HG03460 (cell line): ENCODE measurements around the gene DGKI.

Experiments used
- ATAC-seq: cut with Tn5 transposase; IDR thresholded peaks from one replicate; pipeline ENCODE4 v1.9.1; 2021; ENCODE audit not compliant: unreplicated experiment

DGKI gene

DNA sequence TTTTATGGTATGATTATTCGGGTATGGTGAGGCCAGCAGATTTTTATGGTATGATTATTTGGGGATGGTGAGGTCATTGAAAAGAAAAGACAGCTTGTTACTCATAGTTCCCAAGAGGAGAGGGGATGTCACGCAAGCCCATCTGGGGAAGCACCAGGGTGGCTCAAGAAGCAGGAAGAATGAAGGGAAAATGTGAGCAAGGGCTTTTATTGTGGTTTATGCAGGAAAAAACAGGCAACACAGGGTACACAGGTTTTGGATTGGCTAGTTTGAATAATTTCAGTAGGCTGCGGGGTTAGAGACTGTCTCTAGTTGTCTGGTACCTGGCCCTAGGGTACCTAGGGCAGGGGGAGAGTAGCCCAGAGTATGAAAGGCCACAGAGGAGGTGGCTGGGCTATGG, 26.8 kb upstream of the DGKI start:
- peak; percentile 46 for ATAC-seq

DNA sequence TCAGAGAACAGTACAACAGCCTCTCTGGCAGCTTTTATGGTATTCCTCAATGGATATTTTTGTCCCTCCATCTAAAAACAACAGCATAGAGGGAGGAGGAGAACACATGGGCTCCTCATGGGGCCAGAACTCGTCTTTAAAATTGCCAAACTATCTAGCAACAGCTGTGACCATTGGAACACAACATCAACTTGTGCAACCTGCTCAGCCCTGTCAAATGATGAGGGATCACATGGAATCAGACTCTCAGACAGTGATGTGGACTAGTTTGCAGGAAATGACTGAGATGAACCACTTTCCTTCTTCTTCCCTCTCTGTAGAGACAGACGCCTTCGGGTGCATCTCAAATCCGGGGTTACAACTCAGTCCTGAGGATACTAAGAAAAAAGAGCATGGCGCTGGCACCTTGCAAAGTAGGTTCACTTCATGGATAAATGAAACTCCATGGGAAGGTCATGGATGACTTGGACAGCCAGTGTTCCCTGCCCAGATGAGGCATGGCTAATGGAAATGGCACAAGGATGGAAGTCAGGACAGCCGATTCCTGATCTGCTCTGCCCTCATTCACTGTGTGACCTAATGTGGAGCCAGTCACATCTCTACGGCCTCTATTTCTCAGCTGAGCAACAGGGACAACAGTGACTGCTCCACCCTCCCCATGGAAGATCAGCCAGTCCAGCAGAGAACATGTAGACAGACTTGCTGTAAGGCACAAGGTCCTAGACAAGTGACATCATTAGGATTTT, 24.6 kb upstream of the DGKI start:
- no peak for ATAC-seq

DNA sequence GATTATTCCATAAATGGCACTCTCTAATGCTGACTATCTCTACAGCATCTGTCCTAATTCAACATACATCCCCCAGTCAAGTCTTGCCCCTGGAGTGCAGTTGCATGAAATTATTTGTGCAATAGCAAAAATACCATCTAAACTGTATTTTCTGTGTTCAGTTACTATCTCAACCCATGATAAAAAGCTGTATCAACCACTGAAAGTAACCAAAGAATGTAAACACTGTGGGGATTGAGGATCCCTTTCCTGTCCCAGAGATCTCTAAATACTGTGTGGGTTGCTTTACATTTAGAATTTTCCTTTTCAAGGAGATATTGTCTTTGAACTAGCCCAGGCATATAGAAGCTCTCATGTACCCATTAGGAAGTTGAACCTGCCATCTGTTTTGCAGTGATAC, 23.9 kb upstream of the DGKI start:
- no peak for ATAC-seq

DNA sequence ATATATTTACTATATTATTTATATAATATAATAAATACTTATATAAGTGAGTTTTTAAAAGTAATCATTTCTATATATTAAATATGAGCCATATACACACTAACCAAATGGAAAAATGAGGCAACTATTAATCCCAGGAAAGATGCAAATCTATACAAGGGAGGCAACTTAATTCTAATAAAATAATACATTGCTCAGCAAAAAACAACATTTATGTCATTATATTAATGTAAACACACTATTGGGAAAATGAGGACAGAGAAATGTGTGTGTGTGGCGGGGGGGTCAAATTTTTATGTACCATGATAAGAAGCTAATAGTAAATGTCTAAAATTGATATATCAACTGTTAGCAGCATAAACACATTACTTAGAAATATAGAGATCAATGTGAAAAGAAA, 23.3 kb upstream of the DGKI start:
- ATAC-seq, result no peak

DNA sequence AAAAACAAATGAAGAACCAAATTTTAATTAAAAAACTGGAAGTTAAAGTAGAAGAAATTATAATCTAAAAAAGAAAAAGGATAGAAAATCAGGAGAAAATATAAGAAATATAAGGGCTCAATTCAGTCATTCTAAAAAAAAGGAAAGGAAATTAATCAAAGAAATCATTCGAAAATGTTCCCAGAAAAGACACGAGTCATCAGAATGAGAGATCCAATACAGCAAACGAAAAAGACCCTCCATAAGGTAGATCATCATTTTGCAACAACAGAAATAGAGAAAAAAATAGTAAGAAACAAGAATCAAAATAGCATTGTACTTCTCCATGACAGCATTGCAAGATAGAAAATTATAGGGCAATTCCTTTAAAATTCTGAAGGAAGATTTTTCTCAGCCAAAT, 22.5 kb upstream of the DGKI start:
- no peak for ATAC-seq

DNA sequence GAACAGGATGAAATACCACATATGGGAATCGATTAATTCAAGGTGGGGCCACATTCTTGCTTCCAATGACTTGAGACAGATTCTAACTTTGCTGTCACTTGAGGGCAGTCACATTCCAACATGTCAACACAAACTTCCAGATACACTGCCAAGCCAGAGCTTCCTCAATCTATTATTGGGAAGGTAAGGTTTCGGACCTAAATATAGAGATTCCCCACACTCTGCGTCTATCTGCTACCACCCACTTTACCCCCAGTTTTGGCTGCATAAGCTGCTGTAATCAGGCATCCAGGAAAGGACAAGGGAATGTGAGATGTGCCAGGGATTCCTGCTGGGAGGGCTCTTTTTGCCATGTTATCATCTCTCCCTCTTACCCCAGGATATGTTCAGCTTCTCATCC, 20.5 kb upstream of the DGKI start:
- ATAC-seq, result no peak

DNA sequence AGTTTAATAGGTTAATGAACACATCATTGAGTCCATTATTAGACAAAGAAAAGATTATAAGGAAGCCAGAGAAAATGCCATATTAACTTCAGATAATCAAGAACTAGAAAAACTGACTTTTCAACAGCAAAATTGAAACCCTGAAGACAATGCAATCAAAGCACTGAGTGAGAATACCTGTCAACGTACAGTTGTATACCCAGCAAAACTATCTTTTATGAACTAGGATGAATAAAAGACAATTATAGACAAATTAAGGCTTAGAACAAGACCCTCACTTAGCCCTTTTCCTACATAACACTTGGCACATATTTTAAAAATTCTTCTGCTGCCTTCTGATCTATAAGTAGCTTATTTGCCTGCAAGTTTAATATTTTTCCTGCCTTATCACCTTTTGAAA, 19.0 kb upstream of the DGKI start:
- no peak for ATAC-seq

DNA sequence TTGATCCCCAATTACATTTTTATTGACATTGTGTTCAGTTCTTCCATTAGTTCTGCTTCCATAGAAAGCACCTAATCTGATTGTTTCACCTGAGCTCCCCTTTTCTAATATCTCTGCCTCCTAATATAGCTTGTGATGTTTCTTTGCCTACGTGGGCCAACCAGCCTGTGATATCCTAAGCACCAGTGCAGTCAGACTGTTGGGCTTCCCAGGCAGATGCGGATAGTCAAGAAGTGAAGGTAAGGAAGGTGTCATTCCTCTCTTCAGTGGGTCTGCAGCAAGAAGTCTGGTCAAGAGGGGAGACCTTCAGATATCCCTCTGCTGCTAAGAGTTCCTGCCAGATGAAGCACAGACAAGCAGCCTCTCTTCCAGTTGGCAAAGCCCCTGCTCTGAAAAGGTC, 16.2 kb upstream of the DGKI start:
- ATAC-seq, result no peak

DNA sequence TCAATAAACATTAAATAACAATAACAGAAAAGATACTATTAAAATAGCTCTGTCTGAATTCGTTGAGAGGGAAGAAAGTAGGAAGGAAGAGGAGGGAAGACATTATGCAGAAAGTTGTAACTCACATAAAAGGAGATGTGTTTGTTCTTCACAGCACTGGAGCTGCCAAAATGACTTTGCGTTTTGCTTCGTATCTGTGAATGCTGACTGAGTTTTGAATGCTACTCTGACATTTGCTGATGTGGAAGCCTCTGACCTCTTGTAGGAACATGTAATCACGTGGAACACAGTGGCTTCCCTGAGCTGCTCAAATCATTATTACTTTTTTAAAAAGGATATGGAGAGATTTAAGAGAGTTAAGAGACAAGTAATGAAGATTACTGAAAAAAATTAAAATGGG, 15.6 kb upstream of the DGKI start:
- no peak for ATAC-seq

DNA sequence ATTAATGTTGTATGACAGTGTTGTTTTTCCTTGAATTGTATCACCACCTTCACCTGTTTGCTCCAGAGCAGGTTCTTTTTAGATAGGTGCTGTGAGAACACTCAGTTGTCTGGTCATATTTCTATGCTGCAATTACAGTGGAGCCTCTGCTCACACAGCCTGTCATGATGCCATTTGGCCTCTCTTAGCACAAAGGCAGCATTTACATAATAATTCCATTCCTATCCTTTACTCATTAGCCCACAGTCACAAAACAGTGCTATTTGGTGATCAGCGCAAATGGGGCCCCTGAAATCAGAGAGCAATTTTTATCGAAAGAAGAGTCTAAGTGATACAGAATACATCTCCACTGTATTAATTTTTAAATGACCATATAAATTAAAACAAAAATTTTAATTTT, 13.8 kb upstream of the DGKI start:
- no peak for ATAC-seq

DNA sequence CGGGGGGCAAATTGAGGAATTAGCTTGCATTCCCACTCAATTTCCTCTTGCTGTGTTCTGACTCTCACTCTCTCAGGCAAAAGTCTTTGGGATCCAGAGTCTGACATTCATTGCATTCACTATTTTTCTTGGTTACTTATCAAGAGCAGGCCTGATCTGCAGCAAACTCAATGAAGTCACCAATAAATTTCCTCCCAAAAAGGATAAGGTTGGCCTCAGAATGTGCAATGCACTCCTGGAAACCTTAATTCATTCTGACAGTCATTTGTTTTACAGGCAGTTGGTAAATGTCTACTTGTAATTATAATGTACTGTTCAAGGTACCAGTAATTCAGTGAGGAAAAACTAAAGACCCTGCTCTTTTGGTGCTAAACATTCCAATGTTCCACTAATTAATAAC, 6.3 kb upstream of the DGKI start:
- no peak for ATAC-seq

DNA sequence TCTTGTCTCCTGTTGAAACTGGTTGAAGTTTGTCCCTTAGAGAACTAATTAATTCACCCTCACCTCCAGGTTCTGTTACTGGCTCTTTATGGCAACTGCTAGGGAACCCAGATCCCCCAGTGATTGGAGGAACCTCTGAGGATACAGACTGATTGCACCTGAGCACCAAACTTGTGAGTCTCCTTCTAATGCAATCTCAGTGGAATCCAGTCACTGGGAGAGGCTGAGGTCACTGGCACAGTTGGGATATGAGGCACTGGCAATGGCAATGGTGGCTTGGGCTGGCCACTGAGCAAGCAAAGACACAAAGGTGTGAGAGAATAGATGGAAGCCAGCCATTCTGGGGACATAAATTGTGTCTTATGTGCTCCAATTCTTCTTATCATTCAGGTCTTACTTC, 5.3 kb upstream of the DGKI start:
- no peak for ATAC-seq

DNA sequence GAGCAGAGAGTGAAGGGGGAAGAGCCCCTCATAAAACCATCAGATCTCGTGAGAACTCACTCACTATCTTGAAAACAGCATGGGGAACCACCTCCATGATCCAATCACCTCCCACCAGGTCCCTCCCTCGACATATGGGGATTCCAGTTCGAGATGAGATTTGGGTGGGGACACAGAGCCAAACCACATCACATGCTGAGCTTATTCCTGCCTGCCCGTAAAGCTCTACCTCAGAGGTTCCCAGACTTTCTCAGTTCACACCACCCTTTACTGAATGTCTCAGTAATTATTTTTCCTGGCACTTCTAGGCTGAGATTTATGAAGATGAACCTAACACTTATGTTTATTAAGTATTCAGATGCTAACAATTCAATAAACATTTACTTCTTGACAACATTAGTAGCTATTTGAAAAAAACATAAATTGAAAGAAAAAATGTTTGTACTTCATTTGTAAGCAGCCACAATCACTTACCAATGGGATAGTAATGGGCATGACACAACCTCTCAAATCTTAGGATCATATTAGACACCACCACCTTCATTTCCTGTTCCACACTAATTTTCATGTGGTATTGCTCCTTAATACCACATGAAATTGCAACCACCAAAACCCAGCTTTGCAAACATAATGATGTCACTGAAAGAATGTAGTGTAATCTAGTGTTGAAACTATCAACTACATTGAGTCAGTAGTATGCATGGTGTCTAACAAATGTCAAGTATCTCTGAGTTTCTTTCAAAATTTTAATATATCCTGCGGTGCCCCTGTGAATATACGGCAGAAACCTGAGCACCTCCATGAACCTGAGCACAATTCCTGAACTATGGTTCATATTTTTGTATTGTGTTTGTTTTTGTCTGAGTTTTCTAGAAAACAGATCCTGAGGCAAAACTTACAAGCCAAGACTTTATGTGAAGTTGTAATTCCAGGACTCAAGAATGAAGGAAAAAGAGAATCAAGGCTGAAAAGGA, 4.5 kb upstream of the DGKI start:
- ATAC-seq, result no peak

DNA sequence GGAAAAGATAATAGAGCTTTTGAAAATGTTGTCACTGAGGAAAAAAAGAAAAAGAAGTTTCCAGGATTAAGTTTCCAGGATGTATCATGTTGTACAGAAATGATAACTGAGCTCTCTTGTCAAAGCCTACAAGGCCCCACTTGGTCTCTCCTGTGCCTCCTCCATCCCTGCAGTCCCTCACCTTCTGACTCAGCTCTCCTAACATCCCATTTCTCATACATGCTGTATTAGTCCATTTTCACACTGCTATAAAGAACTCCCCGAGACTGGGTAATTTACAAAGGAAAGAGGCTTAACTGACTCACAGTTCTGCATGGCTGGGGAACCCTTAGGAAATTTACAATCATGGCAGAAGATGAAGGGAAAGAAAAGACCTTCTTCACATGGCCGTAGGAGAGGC, 3.8 kb upstream of the DGKI start:
- ATAC-seq, result no peak

DNA sequence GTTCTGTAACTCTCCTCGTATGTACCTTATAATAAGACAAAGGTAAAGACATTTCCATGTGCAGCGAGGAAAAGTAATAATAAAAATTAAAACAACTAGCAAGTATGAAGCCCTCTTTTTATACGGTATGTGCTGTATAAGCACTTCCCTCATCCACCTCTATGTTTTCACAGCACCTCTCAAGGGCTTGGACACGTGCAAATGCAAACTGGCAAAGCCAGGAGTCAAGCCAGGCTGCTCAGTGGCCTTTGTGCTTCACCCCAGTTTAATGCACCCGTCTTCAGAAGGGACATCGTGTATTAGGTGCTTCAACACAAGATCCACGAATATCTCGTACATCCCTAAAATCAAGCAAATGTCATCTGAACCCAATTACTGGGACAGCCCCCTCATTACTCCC, 1.3 kb upstream of the DGKI start:
- ATAC-seq, result no peak

DNA sequence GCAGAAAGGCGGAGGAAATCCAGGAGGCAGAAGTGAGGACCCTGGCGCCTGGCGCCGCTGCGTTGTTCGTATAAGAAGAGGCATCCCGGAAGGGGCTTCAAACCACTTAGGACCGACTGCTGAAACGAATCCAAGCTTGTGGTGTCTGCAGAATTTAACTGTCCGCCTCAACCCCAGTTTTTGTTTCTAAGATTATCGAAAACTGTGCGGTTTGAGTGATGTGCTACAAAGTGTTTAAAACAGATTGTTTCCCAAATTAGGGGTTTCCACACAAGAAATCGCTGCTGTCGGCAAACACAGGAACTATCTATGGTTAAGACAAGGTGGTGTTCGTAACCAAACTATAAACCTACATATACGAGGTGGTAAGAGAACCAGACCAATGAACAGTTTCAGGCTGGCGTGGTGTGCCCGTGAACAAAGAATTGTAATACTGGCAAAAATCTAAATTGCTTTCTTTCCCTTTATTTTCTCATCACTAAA, 835 bp upstream of the DGKI start:
- no peak for ATAC-seq

DNA sequence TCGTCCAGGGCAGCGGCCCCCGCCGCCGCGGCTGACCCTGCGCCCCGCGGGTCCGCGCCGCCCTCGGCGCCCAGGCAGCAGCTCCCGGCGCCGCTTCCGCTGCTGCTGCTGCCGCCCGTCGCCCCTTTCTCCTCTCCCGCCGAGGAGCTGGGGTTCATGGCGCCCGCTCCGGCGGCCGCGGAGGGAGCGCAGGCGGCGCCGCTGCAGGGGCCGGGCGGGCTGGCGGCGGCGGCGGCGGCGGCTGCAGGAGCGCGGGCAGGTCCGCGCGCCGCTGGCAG, 286 bp downstream of the DGKI start:
- no peak for ATAC-seq

DNA sequence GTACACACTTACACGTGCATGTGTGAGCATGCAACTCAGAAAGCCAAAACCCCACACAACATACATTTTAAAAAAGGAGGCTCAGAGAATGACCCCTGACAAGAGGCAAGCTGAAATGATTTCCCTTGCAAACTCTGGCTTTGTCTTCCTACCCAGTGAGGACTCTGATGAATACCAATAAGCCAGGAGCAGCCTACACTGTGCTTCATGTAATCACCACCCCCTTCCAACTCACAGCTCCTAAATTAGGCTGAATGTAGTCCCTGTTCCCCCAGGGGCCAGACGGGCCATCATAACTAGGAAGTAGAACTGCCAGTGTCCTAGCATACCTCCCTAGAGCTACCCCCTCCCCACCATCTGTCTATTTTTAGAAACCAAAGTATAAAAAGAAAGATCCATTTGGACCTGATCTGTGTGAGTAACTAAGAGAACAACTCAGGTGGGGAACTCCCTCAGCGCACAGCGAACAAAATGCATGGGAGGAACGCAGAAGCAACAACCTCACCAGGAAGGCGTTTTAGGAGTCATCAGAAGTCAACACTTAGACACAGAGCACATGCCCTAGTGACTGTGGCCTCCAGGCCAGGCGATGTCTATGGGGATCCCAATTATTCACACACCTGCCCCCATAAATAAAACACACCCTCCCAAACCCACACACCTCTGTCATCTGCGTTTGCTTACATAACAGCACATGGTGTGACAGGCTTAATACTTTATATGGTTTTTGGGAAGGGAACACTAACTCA, 1.9 kb downstream of the DGKI start:
- ATAC-seq, result no peak

DNA sequence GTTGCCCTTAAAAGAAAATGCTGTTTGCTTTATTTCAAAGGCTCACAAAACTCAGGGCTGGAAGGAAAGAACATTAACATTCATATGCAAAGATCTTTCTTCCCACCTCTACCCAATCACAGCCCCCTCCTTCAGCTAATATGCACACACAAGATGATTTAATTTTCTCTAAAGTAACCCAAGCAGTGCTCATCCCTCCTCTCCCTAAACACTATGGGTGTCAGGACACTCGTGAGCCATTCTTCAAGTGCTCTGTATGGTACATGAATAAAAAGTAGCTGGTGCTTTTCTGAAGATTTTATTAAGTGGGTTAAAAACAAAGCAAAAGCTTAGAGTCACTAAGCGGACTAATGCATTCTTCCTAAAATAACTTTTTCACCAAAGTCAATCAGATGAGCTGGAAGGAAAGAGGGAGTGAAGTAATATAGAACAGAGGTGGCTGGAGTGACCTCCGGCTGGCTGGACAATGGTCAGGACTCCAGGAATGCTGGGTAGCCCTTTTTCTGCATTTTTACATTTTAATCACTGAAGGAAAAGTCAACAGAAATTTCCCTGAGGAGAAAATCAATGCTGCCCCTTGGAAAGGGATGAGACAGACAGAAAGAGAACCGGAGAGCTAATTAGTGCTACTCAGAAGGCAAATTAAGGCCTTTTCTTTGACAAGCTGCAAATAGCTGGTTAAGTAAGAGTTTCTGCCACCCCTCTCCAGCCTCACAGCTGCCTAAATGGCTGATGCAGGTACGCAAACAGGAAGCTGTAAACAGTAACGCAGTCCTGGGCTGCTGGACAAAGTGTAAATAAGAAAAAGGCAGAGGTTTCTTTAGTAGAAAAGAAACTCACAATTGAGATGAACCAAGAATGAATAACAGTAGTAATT, 6.6 kb downstream of the DGKI start:
- ATAC-seq, result no peak

DNA sequence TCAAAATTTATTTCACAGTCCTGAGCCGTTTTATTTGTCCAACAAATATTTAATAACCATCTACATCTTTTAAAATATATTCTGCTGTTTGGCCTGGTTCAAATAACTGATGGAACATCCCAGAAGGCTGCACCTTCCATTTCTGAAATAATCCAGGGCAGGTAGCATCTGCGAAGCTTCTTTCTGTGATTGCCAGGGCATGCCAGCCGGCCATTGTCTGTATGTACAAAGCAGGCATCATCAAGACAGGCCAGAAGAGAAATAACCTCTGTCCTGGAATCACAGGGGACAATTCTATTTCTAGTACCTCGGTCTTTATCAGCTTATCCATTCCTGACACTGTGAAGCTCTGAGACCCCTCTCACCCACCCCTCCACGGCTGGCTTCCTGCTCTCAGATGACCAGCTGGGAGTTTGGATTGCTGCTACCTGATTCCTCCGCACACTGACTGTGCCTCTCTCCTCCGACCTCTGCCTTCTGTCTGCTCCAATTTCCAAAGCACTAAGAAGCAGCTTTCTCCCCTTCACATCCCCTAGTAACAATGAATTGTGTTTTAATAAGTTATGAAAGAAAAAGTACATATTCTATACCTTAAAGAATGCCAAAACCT, 8.0 kb downstream of the DGKI start:
- ATAC-seq, result no peak
